Effector memory CD4-positive, alpha-beta T cell (primary cell): Measurements from ENCODE around the gene NUBP2.

Experiments used
- DNase-seq, 3 donors: peaks; one replicate each; pipeline ENCODE4 v3.0.0-alpha.2; 2020
- H3K27ac ChIP-seq: 2 replicates; pipeline ENCODE4 v1.7.0; 2013; ENCODE audit warnings: mild to moderate bottlenecking, low read length, moderate library complexity; ENCODE audit not compliant: insufficient read depth, poor library complexity, severe bottlenecking
- H3K27me3 ChIP-seq: replicated peaks from 2 replicates; pipeline ENCODE4 v1.7.0; 2013; ENCODE audit warnings: mild to moderate bottlenecking, low read length; ENCODE audit not compliant: insufficient read depth, control insufficient read depth, poor library complexity, severe bottlenecking
- H3K36me3 ChIP-seq: 2 replicates; pipeline ENCODE4 v1.7.0; 2013; ENCODE audit warnings: mild to moderate bottlenecking, low read length, moderate library complexity; ENCODE audit not compliant: control insufficient read depth, insufficient read depth
- H3K4me1 ChIP-seq: 2 replicates; pipeline ENCODE4 v1.7.0; 2013; ENCODE audit warnings: low read length, mild to moderate bottlenecking; ENCODE audit not compliant: control insufficient read depth, insufficient read depth, poor library complexity, severe bottlenecking
- H3K4me3 ChIP-seq: 2 replicates; pipeline ENCODE4 v1.7.0; 2013; ENCODE audit warnings: low read length, low read depth, mild to moderate bottlenecking; ENCODE audit not compliant: insufficient read depth, poor library complexity, severe bottlenecking
- H3K9me3 ChIP-seq: 2 replicates; pipeline ENCODE4 v1.7.0; 2013; ENCODE audit warnings: mild to moderate bottlenecking, low read length, moderate library complexity; ENCODE audit not compliant: control insufficient read depth

The NUBP2 gene

GRCh38 chr16:1818873-1819525 lies 36.2 kb downstream of the NUBP2 start:
- H3K9me3 ChIP-seq: no peaks in the 10 kb centered on the region
- H3K4me3 ChIP-seq: no peak overlapping the region
- DNase-seq: no peak
- H3K36me3 ChIP-seq: peaks cover 72% of the 10 kb centered on the region
- peaks cover 3% of the 10 kb centered on the region for H3K4me1 ChIP-seq
- no peaks in the 10 kb centered on the region for H3K27me3 ChIP-seq
- H3K27ac ChIP-seq: no peak overlapping the region

DNA sequence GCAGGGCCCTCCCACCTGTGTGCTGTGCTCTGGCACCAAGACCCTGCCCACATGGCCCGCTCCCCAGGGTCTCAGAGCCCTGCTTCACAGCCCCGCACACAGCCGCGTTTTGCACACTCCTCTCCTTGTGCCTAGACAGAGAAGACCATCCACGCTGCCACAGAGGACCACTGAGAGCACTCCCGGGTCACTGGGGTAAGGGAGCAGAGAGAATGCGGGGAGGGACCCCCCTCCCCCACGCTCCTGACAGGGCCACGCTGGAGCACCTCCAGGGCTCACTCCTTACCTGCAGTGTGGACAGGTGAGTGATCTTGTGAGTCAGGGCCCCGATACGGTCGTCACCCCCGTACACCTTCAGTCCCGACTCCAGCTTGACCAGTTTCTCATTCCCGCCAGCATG lies 36.9 kb downstream of the NUBP2 start:
- H3K36me3 ChIP-seq: peaks cover 72% of the 10 kb centered on the region
- no peak for DNase-seq
- H3K9me3 ChIP-seq: no peaks in the 10 kb centered on the region
- H3K4me1 ChIP-seq: peaks cover 5% of the 10 kb centered on the region
- H3K4me3 ChIP-seq: no peak overlapping the region
- no peak overlapping the region for H3K27ac ChIP-seq
- no peaks in the 10 kb centered on the region for H3K27me3 ChIP-seq

DNA sequence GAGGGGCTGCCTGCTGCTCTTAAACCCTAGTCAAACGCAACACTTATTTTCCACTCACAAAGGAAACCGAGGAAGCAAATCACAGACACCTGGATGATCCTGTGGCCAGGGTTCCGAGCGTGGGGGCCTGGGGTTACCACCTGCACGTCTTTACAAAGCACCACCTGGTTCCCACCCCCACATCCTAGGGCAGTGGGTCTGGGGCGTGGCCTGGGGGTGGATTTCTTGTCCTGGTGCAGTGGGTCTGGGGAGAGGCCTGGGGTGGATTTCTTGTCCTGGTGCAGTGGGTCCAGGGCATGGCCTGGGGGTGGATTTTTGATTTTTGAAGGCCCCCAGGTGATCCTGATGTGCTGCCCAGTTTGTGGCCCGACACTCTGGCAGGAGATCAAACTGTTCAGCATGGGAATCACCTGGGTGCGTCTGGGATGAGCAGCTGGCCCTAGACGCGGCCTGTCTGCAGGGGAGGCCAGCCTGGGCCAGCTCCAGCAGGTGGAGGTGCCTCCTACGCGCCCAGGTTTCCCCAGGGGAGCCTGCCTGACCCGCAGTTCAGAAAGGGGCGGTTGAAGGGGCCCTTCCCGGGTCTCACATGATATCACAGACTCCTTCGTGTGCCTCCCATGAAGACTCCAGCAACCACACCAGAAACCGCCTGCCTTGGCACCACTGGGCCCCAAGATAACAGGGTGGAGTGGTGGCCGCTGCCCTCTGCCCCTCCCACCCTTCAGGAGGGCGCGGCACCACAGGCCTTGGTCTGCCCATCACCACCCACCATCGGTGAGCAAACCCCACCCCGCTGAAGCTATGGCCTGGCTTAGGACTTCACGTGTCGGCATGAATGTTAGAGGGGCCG lies 37.6 kb downstream of the NUBP2 start:
- no peaks in the 10 kb centered on the region for H3K27me3 ChIP-seq
- no peak overlapping the region for H3K4me3 ChIP-seq
- no peak for DNase-seq
- H3K36me3 ChIP-seq: peaks cover 68% of the 10 kb centered on the region
- no peak overlapping the region for H3K27ac ChIP-seq
- H3K4me1 ChIP-seq: peaks cover 9% of the 10 kb centered on the region
- no peaks in the 10 kb centered on the region for H3K9me3 ChIP-seq

GRCh38 chr16:1820946-1821290 lies 38.2 kb downstream of the NUBP2 start:
- Histone ChIP-seq H3K36me3 (peaks cover 66% of the 10 kb centered on the region), H3K4me1 (peaks cover 15% of the 10 kb centered on the region), H3K9me3 (no peaks in the 10 kb centered on the region), H3K4me3 (no peak overlapping the region), H3K27ac (no peak overlapping the region), H3K27me3 (no peaks in the 10 kb centered on the region)
- DNase-seq: no peak

- Histone ChIP-seq H3K4me1 (peaks cover 15% of the 10 kb centered on the region), H3K27ac (no peak overlapping the region), H3K4me3 (no peak overlapping the region), H3K36me3 (peaks cover 55% of the 10 kb centered on the region), H3K9me3 (no peaks in the 10 kb centered on the region), H3K27me3 (no peaks in the 10 kb centered on the region)
- DNase-seq: no peak
Observed at GRCh38 chr16:1821861-1822611, 39.3 kb downstream of the NUBP2 start.

DNA sequence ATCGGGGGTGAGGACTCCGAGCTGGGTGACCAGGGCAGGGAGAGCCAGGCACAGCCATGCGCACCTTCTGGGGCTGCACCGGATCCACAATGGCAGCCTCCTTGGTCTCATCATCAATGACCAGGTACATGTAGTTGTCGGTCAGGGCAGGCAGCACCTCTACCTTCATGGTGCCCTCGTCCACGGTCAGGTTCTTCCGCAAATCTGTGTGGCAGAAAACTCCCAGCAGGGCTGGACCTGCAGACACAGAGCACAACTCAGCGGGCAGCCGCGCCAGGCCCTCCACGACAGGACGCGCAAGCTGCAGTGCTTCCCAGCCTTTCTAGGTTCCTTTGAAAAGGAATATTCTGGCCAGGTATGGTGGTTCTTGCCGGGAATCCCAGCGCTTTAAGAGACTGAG lies 40.0 kb downstream of the NUBP2 start:
- Histone ChIP-seq H3K4me3 (no peak overlapping the region), H3K9me3 (no peaks in the 10 kb centered on the region), H3K27ac (no peak overlapping the region), H3K36me3 (peaks cover 47% of the 10 kb centered on the region), H3K27me3 (no peaks in the 10 kb centered on the region), H3K4me1 (peaks cover 21% of the 10 kb centered on the region)
- DNase-seq: no peak

GRCh38 chr16:1823821-1824220 lies 41.1 kb downstream of the NUBP2 start:
- no peak overlapping the region for H3K4me3 ChIP-seq

GRCh38 chr16:1825381-1825863 lies 42.7 kb downstream of the NUBP2 start:
- H3K4me3 ChIP-seq: peak overlapping the region; percentile 56
- peak overlapping the region; percentile 77 for H3K27ac ChIP-seq
- no peaks in the 10 kb centered on the region for H3K27me3 ChIP-seq
- DNase-seq: no peak
- H3K4me1 ChIP-seq: peaks cover 21% of the 10 kb centered on the region
- no peaks in the 10 kb centered on the region for H3K9me3 ChIP-seq
- peaks cover 22% of the 10 kb centered on the region for H3K36me3 ChIP-seq

More at GRCh38 chr16:1823821-1824220, 41.1 kb downstream of the NUBP2 start:
- H3K36me3 ChIP-seq: peaks cover 37% of the 10 kb centered on the region
- no peak for DNase-seq
- no peak overlapping the region for H3K27ac ChIP-seq
- peaks cover 21% of the 10 kb centered on the region for H3K4me1 ChIP-seq
- H3K9me3 ChIP-seq: no peaks in the 10 kb centered on the region
- no peaks in the 10 kb centered on the region for H3K27me3 ChIP-seq

- Histone ChIP-seq H3K4me1 (peaks cover 21% of the 10 kb centered on the region), H3K27ac (peak overlapping the region; percentile 77), H3K9me3 (no peaks in the 10 kb centered on the region)
Observed at GRCh38 chr16:1825864-1826690, 43.3 kb downstream of the NUBP2 start.

More at GRCh38 chr16:1825864-1826690, 43.3 kb downstream of the NUBP2 start:
- Histone ChIP-seq H3K4me3 (peak overlapping the region; percentile 56), H3K27me3 (no peaks in the 10 kb centered on the region), H3K36me3 (peaks cover 16% of the 10 kb centered on the region)
- DNase-seq: peak; percentile 22 to 67 (median 61)
